Nephron progenitor cell (in vitro differentiated cells): ENCODE data around the gene TRAPPC4.

Source experiments
- DNase-seq: peaks from one replicate; pipeline ENCODE4 v3.0.0; 2021
- H3K27ac Mint-ChIP-seq: 2 replicates; pipeline ENCODE4 v1.8.0; 2021; ENCODE audit warnings: mild to moderate bottlenecking, moderate library complexity, mixed read lengths
- H3K27me3 Mint-ChIP-seq: 2 replicates; pipeline ENCODE4 v1.8.0; 2021; ENCODE audit warnings: mild to moderate bottlenecking, low read depth, mixed read lengths; ENCODE audit not compliant: poor library complexity
- H3K36me3 Mint-ChIP-seq: 2 replicates; pipeline ENCODE4 v1.8.0; 2021; ENCODE audit warnings: low read depth, mixed read lengths
- H3K4me1 Mint-ChIP-seq: 2 replicates; pipeline ENCODE4 v1.8.0; 2021; ENCODE audit warnings: mixed read lengths
- H3K4me3 Mint-ChIP-seq: 2 replicates; pipeline ENCODE4 v1.8.0; 2021; ENCODE audit warnings: mild to moderate bottlenecking, moderate library complexity, mixed read lengths
- H3K9me3 Mint-ChIP-seq: 2 replicates; pipeline ENCODE4 v1.8.0; 2021; ENCODE audit warnings: mild to moderate bottlenecking, moderate library complexity, mixed read lengths
- TF ChIP-seq, protein P1 (sequence below): fragments of 200-600 bp; sonication (generic); IDR thresholded peaks from 2 replicates; pipeline ENCODE4 v1.5.0; 2021; ENCODE audit warnings: antibody characterized with exemption

TRAPPC4 gene

DNA sequence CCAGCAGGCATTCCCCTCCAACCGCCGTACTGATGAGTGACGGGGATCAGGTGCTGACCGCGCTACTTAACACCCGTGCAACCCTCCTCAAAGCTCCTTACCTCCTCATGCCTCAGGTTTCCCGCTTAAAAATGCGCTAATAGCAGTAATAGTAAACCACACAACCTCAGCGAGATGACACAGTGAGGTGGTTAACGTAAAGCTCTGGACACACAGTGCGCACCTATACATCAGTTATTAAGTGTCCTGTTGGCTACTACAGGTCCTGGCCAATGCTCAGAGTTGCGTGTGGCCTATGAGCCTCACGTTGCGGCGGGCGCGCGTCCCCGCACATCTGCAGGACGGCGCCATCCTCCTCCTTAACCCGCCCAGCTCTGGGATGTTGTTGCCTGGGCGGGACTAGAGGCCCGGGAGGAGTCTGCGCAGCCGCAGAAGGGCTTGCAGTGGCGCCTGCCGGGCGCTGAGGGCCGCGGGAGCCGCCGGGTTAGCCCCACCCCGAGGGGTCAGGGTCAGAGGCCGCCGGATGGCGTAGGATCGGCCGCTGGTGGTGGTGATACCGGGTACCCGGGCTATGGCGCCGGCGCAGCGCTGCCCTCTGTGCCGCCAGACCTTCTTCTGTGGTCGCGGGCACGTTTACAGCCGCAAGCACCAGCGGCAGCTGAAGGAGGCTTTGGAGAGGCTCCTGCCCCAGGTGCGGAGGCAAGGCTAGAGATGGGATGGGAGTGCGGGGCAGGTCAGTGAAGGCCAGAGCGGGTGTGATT lies 20.8 kb upstream of the TRAPPC4 start, which contains the start of gene CENATAC:
Gene CENATAC (plus strand): TSS at position 512 of the 761 bp plus-strand sequence. CDS start 60 bp downstream, at position 572.
- Mint-ChIP-seq H3K27ac (peak within 1 kb of the TSS; percentile 98), H3K4me3 (peak within 1 kb of the TSS; percentile 97), H3K36me3 (peaks cover 46% of the 10 kb centered on the region), H3K27me3 (peaks cover 5% of the 10 kb centered on the region), H3K4me1 (peaks cover 42% of the 10 kb centered on the region), H3K9me3 (peaks cover 13% of the 10 kb centered on the region)
- DNase-seq, result peak; percentile 98
- TF ChIP-seq, protein P1, sequence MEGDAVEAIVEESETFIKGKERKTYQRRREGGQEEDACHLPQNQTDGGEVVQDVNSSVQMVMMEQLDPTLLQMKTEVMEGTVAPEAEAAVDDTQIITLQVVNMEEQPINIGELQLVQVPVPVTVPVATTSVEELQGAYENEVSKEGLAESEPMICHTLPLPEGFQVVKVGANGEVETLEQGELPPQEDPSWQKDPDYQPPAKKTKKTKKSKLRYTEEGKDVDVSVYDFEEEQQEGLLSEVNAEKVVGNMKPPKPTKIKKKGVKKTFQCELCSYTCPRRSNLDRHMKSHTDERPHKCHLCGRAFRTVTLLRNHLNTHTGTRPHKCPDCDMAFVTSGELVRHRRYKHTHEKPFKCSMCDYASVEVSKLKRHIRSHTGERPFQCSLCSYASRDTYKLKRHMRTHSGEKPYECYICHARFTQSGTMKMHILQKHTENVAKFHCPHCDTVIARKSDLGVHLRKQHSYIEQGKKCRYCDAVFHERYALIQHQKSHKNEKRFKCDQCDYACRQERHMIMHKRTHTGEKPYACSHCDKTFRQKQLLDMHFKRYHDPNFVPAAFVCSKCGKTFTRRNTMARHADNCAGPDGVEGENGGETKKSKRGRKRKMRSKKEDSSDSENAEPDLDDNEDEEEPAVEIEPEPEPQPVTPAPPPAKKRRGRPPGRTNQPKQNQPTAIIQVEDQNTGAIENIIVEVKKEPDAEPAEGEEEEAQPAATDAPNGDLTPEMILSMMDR, result no peak

- TF ChIP-seq, protein P1, result no peak
- peak overlapping the region; percentile 98 for H3K27ac Mint-ChIP-seq
Observed at GRCh38 chr11:118998388-118998717, 20.2 kb upstream of the TRAPPC4 start.

DNA sequence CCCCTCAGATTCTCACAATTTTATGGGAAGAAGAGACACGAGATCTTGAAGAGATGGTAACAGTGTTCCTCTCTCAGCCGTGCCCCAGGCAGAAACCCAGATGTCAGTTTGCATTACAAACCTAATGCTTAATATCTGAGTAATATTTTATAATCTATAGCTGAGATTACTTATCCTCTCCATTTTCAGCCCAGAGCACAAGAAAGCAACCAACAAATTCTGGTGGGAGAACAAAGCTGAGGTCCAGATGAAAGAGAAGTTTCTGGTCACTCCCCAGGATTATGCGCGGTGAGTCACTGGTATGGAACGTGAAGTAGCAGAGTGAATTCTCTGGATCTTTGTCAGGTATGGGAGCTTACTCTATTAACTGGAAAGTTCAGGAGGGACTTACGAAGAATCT lies 19.7 kb upstream of the TRAPPC4 start:
- no peak for DNase-seq
- Mint-ChIP-seq H3K4me1 (peaks cover 42% of the 10 kb centered on the region), H3K27ac (peak overlapping the region; percentile 98), H3K4me3 (peak overlapping the region; percentile 97), H3K36me3 (peaks cover 46% of the 10 kb centered on the region), H3K27me3 (peaks cover 5% of the 10 kb centered on the region), H3K9me3 (peaks cover 3% of the 10 kb centered on the region)
- TF ChIP-seq, protein P1, result no peak

More at GRCh38 chr11:118998388-118998717, 20.2 kb upstream of the TRAPPC4 start:
- DNase-seq, result no peak
- Mint-ChIP-seq H3K4me1 (peaks cover 42% of the 10 kb centered on the region), H3K36me3 (peaks cover 46% of the 10 kb centered on the region), H3K9me3 (peaks cover 8% of the 10 kb centered on the region), H3K4me3 (peak overlapping the region; percentile 97), H3K27me3 (peaks cover 5% of the 10 kb centered on the region)

DNA sequence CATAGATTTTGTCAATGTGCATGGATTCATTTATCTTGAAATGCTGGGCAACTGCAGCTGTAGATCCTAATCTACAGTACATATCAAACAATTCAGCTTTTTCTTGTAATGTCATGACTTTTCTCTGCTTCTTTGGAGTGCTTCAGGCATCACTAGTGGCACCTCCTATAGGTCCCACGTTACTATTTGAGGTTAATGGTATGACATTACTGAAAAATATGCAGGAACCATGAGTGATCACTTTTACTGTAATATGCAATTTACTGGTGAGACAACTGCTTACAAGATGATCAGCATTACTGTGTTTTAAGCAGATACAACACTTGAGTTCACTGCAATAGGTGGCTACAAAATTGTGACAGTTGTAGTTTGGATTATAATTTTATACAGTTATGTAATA lies 17.7 kb upstream of the TRAPPC4 start:
- Mint-ChIP-seq H3K4me1 (peaks cover 40% of the 10 kb centered on the region), H3K36me3 (peaks cover 42% of the 10 kb centered on the region), H3K9me3 (peaks cover 3% of the 10 kb centered on the region), H3K4me3 (no peak overlapping the region), H3K27ac (no peak overlapping the region), H3K27me3 (peaks cover 5% of the 10 kb centered on the region)
- TF ChIP-seq, protein P1, result no peak
- no peak for DNase-seq

DNA sequence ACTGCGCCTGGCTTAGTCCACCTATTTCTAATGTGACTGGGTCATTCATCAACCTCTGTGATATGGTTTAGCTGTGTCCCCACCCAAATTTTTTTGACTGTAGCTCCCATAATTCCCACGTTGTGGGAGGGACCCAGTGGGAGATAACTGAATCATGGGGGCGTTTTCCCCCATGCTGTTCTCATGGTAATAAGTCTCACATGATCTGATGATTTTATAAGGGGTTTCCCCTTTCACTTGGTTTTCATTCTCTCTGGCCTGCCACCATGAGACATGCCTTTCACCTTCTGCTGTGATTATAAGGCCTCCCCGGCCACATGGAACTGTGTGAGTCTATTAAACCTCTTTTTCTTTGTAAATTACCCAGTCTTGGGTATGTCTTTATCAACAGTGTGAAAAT lies 11.9 kb upstream of the TRAPPC4 start:
- TF ChIP-seq, protein P1, result no peak
- Mint-ChIP-seq H3K4me1 (no peaks in the 10 kb centered on the region), H3K27me3 (no peaks in the 10 kb centered on the region), H3K4me3 (no peak overlapping the region), H3K36me3 (peaks cover 37% of the 10 kb centered on the region), H3K9me3 (no peaks in the 10 kb centered on the region), H3K27ac (peak overlapping the region; percentile 42)
- DNase-seq, result no peak
